Right hindlimb (tissue), 1 donor: ENCODE data around the gene IL1RAPL1.
"Not testable (repeated sequence)": the region's sequence is repeated elsewhere in the genome, so short reads cannot be mapped to it uniquely, and the experiment has no call there.

Experiments
- DNase-seq: peaks from one replicate; pipeline ENCODE4 v3.0.0-alpha.2; 2018

Gene IL1RAPL1

DNA sequence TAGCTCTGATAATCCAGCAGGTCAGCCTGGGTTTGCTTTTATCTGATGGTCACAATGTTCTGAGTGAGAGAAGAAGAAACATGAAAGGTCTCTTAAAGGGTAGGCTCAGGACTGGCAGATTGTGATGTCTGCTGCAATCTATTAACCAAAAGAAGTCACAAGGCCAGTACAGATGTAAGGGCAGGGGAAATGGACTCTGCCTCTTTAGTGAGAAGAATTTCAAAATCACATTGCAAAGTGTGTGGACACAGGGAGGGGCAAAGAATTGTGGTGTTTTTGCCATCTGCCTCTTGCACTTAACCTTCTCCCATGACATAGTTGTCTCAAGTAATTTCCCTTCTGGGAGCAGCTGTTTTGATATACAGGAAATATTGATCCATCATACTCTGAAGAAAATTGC lies 40.9 kb downstream of the IL1RAPL1 start:
- no peak for DNase-seq

DNA sequence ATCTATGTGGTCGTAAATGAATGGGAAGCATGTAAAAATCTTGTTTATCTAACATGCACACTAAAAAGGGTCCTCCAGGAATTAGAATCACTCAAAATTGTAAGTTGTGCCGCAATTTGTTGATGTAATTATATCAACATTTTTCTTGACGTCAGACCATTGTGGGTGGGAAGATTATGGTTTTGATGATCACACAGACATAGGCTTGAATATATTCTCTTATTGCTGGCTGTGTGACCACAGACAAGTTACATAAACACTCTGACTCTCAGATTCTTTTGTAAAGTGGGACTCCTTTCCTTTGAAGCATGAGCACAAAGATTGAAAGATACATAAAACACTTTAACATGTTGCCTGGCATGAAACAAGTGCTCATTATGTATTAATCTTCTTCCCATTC lies 51.5 kb downstream of the IL1RAPL1 start:
- no peak for DNase-seq

DNA sequence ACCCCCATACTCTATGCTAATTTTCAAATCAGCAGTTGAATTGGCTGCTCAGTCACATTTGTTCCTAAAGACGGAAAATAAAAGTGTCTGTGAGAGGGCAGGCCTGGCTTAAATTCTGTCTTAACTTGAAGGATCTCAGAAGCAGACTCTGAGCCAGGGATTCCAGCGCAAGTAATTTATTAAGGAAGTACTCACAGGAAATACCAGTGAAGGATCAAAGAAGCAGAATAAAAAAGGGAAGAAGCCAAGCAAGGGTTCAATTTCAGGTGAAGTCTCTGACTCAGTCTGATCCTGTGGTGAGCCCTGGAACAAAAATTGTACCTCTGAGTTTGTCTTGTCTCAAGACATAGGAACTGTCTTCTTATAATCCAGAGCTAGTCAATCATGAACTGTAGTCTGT lies 52.2 kb downstream of the IL1RAPL1 start:
- no peak for DNase-seq

DNA sequence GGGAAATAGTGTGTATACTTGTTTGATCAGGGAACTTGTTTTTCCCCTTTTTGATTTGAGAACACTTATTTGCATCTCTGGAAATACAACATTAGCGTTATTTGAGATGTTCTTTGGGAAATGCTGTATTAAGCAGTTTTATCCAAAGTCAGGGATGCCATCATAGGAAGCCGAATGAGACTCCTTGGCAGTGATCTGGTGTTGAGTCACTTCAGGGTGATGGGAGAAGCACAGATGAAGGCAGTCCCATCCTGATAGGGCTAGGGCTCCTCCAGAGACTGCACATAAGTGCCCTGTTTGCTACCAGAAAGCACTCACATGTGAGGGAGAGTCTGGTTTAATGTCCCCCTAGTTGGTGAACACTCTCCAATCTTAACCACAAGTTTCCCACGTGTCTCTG lies 62.3 kb downstream of the IL1RAPL1 start:
- no peak for DNase-seq

DNA sequence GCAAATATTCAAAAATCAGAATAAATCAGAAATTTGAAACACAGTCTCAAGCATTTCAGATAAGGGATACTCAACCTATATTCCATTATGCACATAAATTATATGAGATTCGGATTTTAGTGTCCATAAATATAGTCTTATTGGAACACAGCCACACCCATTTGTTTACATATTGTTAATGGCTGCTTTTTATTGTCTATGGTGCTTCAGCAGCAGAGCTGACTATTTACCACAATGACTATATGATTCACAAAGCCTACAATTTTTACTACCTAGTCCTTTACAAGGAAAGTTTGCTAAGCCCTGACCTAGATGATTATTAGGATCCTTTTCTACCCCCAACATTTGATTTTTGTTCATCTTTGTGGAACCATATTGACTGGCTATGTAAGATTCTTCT lies 63.9 kb downstream of the IL1RAPL1 start:
- no peak for DNase-seq

GRCh38 chrX:28659269-28659668 lies 72.0 kb downstream of the IL1RAPL1 start:
- DNase-seq: no peak

DNA sequence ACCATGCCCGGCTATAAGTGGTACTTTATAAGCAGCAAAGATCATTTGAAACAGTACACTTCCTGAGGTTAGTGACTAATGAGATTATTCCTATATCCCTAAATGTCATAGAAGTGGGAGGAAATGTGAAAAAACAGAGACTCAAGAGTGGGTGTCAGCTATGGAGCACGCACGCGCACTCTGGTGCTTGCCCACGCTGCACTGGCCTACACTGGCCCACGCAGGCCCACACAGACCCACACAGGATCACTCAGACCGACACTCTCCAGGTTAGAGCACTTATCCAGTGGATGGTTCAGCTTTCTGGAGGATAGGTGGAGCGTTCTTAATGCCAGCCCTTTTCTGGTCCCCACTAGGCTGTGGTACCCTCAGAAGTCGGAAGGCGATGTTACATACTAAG lies 78.5 kb downstream of the IL1RAPL1 start:
- DNase-seq: no peak

GRCh38 chrX:28668303-28668702 lies 81.1 kb downstream of the IL1RAPL1 start:
- no peak for DNase-seq

- no peak for DNase-seq
These were observed 81.7 kb downstream of the IL1RAPL1 start for GRCh38 chrX:28668957-28669356.

DNA sequence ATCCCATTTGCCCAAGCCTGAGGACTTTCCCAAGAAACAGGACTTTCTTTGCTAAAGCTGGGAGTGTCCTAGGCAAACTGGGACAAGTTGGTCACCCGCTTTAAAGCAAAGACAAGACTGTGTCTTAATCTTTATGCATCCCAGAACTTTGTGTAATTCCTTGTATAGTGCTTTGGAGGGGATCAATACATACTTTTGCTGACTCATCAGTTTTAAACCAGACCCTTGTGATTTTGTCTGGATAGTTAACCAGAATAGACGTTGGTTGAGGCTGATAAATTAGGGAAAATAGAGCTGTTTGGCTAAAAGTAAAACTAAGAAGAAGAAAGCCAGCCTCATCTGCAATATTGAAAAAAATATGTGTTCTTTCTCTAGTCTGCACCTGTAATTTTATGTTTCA lies 82.8 kb downstream of the IL1RAPL1 start:
- no peak for DNase-seq

DNA sequence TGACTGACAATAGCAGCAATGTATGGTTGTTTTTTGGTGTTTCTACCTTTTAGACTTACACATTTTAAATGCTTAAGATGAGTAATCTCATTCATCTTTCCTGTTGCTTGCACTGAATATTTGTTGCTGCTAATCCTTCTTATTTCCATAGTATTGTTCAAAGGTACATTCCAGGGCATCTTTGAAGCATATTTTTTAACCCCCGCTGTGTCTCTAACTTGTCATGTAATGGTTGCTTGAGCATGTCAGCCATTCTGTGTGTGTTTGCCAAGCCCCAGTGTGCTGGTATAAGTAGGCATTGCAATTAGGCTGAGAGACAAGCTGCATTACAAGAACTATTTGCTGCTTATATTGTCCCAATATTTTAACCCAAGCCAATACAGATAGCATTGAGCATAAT lies 87.9 kb downstream of the IL1RAPL1 start:
- no peak for DNase-seq

DNA sequence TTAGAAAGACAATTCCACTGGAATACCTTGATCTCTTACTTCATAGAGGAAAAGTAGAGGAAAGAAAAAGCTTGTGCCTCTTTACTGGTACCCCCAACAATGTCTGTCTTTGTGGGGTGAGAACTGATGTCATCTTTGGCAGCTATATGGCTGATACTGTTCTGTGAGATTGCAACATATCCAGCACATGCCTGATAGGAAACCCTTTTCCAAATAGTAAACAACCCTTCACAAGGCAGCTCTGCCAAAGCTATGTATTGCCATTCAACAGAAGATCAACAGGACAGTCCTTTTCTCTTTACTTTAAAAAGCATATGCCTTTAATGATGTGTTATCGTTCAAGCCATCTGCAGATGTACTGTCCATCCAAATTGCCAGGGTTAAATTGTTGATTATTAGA lies 105.9 kb downstream of the IL1RAPL1 start:
- no peak for DNase-seq

DNA sequence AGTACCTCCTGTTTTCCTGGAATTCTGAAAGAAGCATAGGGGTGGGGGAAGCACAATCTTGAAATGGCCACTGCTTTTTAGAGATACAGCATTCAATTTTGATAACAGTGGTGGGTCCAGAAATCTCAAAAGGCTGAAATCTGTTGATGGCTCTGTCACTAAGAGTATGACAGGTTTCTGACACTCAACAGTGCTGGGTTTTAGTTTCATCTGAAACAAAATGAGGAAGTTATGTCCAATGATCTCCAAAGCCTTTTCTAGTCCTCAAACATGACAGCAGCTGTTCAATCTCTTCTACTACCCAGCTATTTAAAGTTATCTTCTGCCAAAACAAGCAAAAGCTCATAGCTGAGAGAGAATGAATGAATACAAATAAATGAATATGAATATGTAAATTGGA lies 110.5 kb downstream of the IL1RAPL1 start:
- no peak for DNase-seq

- DNase-seq: no peak
These were observed 114.0 kb downstream of the IL1RAPL1 start for GRCh38 chrX:28701222-28701621.

DNA sequence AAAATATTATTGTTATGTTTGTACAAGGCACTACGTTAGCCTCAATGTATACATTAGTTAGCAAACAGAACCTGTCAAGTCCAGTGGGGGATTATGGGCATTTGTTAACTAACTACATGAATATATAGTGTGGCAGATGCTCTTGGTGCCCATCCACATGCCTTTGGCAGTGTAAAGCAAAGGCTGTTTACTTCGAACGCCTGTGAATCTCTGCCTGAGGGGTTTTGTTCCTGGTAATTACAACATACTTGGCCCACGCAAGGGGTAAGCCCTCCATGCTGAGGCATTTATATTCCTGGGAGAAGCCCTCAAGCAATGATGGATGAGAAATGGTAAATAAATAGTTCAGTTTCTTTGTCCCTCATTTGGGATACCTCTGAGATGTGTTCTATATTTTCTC lies 119.7 kb downstream of the IL1RAPL1 start:
- DNase-seq: no peak

GRCh38 chrX:28709421-28709820 lies 122.2 kb downstream of the IL1RAPL1 start:
- DNase-seq: no peak

DNA sequence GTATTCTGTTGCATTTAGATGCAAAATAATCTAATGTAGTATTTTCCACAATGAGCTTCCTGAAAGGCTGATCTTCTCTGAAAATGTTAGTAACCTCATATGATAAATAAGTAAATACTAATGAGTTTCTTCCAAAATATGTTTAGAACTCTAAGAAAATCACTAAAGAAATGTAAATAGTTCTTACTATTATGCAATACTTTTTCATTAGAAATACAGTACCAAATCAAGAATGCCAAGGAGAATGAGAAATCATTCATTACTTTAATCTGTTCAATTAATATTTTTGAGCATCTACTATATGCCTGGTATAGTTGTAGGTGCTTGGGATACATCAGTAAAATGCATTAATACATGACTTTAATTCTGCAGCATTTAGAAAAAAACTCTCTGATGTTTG lies 130.6 kb downstream of the IL1RAPL1 start:
- no peak for DNase-seq

DNA sequence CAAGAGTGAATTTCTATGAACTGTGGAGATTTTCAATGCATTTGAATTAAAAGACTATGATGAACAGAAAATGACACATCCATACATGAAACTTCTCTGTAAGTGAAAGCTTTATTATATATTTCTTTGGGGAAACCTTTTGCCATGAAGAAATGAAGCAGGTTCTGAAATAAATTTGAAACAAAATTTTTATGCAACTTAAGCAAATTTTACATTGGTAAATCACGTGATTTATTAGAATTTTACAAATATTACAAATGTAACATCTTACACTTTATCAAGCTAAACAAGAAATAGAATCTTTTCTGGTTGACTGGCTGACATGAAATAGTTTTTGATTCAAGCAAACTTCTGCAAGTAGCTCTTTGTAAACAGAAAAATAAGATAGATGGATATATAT lies 131.2 kb downstream of the IL1RAPL1 start:
- DNase-seq: no peak

GRCh38 chrX:28719620-28720019 lies 132.4 kb downstream of the IL1RAPL1 start:
- no peak for DNase-seq

DNA sequence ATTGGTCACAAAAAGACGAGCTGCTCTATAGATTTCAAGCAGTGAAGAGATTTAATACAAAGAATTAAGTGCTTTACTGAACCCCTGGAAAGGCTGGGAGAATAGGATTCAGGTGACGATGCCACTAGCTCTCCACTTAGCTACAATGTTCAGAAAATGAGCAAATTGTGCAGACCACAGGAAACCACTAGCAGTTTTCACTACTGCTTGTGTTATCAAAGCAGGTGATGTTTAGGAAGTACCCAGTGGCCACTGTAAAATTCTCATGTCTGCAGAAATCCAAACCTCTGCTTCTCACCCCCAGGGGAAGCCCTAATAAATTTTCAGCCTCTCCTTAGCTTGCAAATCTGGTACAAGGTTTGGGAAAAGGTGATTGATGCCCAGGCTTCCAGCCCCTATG lies 165.1 kb downstream of the IL1RAPL1 start:
- DNase-seq: no peak

DNA sequence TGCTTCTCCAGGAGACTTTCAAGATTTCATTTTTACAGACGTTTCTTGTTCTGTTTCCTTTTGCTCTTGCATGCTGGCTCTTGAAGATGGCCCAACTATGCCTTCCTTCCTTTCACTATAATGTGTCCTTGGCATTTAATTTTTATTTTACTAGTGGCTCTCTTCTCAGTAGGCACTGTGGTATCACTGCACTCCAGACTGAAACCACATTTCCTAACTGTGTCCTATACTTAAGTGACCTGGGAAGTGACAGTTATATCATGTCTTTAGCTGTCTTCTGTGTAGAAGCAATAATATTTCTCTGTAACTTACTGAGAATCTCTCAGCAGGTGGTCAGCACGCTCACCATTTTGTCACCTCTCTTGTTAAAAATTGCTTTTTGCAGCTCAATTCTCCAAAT lies 168.9 kb downstream of the IL1RAPL1 start:
- DNase-seq: no peak

GRCh38 chrX:28756647-28757046 lies 169.4 kb downstream of the IL1RAPL1 start:
- no peak for DNase-seq

- no peak for DNase-seq
These were observed 170.0 kb downstream of the IL1RAPL1 start for GRCh38 chrX:28757290-28757689.

DNA sequence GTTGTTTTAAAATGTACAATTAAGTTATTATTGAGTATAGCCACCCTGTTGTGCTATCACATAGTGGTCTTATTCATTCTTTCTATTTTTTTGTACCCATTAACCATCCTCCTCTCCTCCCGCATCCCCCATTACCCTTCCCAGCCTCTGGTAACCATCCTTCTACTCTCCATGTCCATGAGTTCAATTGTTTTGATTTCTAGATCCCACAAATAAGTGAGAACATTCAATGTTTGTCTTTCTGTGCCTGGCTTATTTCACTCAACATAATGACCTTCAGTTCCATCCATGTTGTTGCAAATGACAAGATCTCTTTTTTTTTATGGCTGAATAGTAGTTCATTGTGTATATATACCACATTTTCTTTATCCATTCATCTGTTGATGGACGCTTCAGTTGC lies 179.3 kb downstream of the IL1RAPL1 start:
- DNase-seq: not testable (repeated sequence)

GRCh38 chrX:28773807-28774206 lies 186.6 kb downstream of the IL1RAPL1 start:
- DNase-seq: no peak

DNA sequence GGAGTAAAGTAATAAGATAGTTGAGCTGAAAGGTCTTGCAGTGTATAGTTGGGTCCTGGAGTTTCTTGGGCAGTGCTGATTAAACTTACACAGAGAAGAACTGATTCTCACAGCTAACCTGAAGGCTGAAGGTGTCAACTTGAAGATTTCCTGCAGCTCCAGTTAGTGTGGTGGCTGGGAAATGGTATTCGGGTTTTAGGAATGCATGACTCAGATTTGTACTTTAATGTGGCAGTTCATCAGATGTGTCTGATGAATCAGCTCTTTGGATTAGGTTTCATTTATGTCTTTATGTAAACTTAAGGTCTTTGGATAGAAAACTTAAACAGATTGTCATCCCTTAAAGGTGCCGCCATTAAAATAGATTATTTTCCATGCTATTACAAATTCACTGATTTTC lies 200.0 kb downstream of the IL1RAPL1 start:
- DNase-seq: no peak
